K562 (cell line): ENCODE data around the gene ZNG1E.
"Not testable (repeated sequence)": the region's sequence is repeated elsewhere in the genome, so short reads cannot be mapped to it uniquely, and the experiment has no call there.

Source experiments
- ARHGAP35 ChIP-seq: fragments of 450-650 bp; IDR thresholded peaks from 2 replicates; pipeline ENCODE4 v1.6.1; 2018; ENCODE audit not compliant: partially characterized antibody
- EZH2 ChIP-seq: IDR thresholded peaks from 2 replicates; pipeline ENCODE4 v1.6.1; 2012; ENCODE audit warnings: low read depth, mild to moderate bottlenecking, inconsistent platforms, low read length, borderline replicate concordance
- GABPA ChIP-seq: fragments of 200-800 bp; sonication (Bioruptor generic); conservative IDR thresholded peaks from 2 replicates; pipeline ENCODE4 v1.6.1; 2016; ENCODE audit warnings: low read depth, missing genetic modification characterization, missing compliant biosample characterization
- ILF3 ChIP-seq: fragments of 450-650 bp; IDR thresholded peaks from 2 replicates; pipeline ENCODE4 v1.6.1; 2018; ENCODE audit warnings: antibody characterized with exemption, mild to moderate bottlenecking, moderate library complexity, borderline replicate concordance
- MYC ChIP-seq, 2 experiments: fragments of 250-450 bp in 1 of 2; sonication (Bioruptor Pico) in 1 of 2; IDR thresholded peaks; 2 replicates each; pipeline versions ENCODE4 v1.5.1 to v1.6.1; 2012 to 2021; ENCODE audit warnings: low read depth in 2 of 2, borderline replicate concordance in 1 of 2, improper control_type of control experiment in 1 of 2, low read length in 1 of 2, mild to moderate bottlenecking in 1 of 2, moderate library complexity in 1 of 2
- RBM39 ChIP-seq: fragments of 200-400 bp; formaldehyde crosslinking; optimal IDR thresholded peaks from 2 replicates; pipeline ENCODE3; 2018; ENCODE audit warnings: low read depth, low read length
- SIN3A ChIP-seq, 2 experiments: fragments of 150-350 bp in 1 of 2; IDR thresholded peaks; 2 replicates each; pipeline ENCODE4 v1.6.1; 2011 to 2016; ENCODE audit warnings: borderline replicate concordance in 2 of 2, low read depth in 2 of 2, low read length in 2 of 2, mild to moderate bottlenecking in 2 of 2, moderate library complexity in 2 of 2; ENCODE audit not compliant: control insufficient read depth in 1 of 2
- SPI1 ChIP-seq: IDR thresholded peaks from 2 replicates; pipeline ENCODE4 v1.6.1; 2011; ENCODE audit warnings: low read depth, low read length, control low read depth, borderline replicate concordance
- SRF ChIP-seq, 2 experiments: fragments of 250-450, 450-650 bp in 1 of 2; sonication (Bioruptor Pico) in 1 of 2; sonication (generic) in 1 of 2; formaldehyde crosslinking; IDR thresholded peaks; 2 replicates each; pipeline versions ENCODE4 v1.5.0 to v1.5.1; 2020 to 2022; ENCODE audit warnings: mild to moderate bottlenecking in 1 of 2, missing genetic modification reagents in 1 of 2
- TAF1 ChIP-seq: IDR thresholded peaks from 2 replicates; pipeline ENCODE4 v1.6.1; 2011; ENCODE audit warnings: mild to moderate bottlenecking, low read length, moderate library complexity; ENCODE audit not compliant: insufficient read depth, control insufficient read depth, severe bottlenecking; ENCODE audit errors: extremely low read depth
- ZFX ChIP-seq: sonication (generic); formaldehyde crosslinking; IDR thresholded peaks from 2 replicates; pipeline ENCODE4 v1.8.0; 2022; ENCODE audit warnings: mild to moderate bottlenecking, missing genetic modification reagents, moderate library complexity
- TF ChIP-seq, protein P1 (sequence below): sonication (generic); formaldehyde crosslinking; IDR thresholded peaks from 2 replicates; pipeline ENCODE4 v1.5.0; 2020; ENCODE audit warnings: missing genetic modification reagents
- TF ChIP-seq, protein P2 (sequence below), 3 experiments: IDR thresholded peaks in 2 of 3; conservative IDR thresholded peaks in 1 of 3; 2 replicates each; pipeline ENCODE4 v1.5.1; 2011 to 2012; ENCODE audit warnings: low read length in 3 of 3, mild to moderate bottlenecking in 3 of 3, control low read depth in 2 of 3, improper control_type of control experiment in 1 of 3, inconsistent platforms in 1 of 3, low read depth in 1 of 3, mixed read lengths in 1 of 3, moderate library complexity in 1 of 3; ENCODE audit not compliant: insufficient read depth in 2 of 3

DNA sequence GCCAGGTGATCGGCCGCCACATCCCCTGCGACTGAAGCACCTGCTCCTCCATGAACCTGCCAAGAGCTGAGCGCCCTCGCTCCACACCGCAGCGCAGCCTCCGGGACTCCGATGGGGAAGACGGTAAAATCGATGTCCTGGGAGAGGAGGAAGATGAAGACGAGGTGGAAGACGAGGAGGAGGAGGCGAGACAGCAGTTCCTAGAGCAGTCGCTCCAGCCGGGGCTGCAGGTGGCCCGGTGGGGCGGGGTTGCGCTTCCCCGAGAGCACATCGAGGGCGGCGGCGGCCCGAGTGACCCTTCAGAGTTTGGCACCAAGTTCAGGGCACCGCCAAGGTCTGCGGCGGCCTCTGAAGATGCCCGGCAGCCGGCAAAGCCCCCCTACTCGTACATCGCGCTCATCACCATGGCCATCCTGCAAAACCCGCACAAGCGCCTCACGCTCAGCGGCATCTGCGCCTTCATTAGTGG is 61.4 kb downstream of the ZNG1E start, which contains the start of gene FOXD4L4:
- not testable (repeated sequence) for TF ChIP-seq SRF (CRISPR knock-in tag; IDR thresholded peaks at IDR 0.05); ARHGAP35; EZH2; SPI1; MYC (IDR thresholded peaks at IDR 0.05; ENCODE audit: low read depth, low read length); MYC (CRISPR knock-in tag; IDR thresholded peaks at IDR 0.05; ENCODE audit: borderline replicate concordance, low read depth); ILF3; SIN3A (IDR thresholded peaks at IDR 0.05; ENCODE audit: borderline replicate concordance in 2 of 2, control insufficient read depth in 1 of 2, low read depth in 2 of 2, low read length in 2 of 2); TAF1; ZFX (CRISPR knock-in tag); GABPA (tag); RBM39
- TF ChIP-seq, protein P1, sequence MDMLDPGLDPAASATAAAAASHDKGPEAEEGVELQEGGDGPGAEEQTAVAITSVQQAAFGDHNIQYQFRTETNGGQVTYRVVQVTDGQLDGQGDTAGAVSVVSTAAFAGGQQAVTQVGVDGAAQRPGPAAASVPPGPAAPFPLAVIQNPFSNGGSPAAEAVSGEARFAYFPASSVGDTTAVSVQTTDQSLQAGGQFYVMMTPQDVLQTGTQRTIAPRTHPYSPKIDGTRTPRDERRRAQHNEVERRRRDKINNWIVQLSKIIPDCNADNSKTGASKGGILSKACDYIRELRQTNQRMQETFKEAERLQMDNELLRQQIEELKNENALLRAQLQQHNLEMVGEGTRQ (CRISPR knock-in tag) = not testable (repeated sequence)
- TF ChIP-seq, protein P2, sequence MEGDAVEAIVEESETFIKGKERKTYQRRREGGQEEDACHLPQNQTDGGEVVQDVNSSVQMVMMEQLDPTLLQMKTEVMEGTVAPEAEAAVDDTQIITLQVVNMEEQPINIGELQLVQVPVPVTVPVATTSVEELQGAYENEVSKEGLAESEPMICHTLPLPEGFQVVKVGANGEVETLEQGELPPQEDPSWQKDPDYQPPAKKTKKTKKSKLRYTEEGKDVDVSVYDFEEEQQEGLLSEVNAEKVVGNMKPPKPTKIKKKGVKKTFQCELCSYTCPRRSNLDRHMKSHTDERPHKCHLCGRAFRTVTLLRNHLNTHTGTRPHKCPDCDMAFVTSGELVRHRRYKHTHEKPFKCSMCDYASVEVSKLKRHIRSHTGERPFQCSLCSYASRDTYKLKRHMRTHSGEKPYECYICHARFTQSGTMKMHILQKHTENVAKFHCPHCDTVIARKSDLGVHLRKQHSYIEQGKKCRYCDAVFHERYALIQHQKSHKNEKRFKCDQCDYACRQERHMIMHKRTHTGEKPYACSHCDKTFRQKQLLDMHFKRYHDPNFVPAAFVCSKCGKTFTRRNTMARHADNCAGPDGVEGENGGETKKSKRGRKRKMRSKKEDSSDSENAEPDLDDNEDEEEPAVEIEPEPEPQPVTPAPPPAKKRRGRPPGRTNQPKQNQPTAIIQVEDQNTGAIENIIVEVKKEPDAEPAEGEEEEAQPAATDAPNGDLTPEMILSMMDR (IDR thresholded peaks at IDR 0.05 in 2 of 3, conservative IDR thresholded peaks at IDR 0.05 in 1 of 3; ENCODE audit: insufficient read depth in 2 of 3, low read depth in 1 of 3, low read length in 3 of 3) = not testable (repeated sequence)
